ENCODE data around the gene ZNF385B. TPM values are rescaled to one million over a fixed set of nuclear protein-coding genes. Genes with fewer than 3 reads are reported as not detected.

The ZNF385B gene
- total and polyA plus RNA-seq, 4 donors: 13.5 to 70.8 (median 45.2) TPM

DNA sequence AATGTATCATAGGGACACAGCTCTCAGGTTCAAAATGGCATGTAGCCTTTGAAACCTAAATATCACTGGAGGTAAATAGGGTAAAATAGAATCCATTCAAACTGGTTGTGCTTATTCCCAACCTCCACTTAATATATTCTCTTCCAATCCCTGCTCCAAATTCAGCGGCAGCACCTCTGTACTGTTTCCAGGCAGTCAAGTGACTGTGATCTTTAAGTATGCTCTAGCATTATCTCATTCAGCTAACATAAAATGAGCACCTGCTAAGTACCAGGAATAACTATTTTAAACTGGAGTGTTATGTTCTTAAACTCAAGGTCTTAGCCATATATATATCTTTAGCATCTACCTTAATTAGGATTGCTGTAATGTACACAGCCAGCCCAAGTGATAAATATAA lies 327.5 kb downstream of the ZNF385B start:
- H3K4me1 ChIP-seq (ENCODE audit: control insufficient read depth in 5 of 5, insufficient read depth in 5 of 5, low read length in 5 of 5): no peaks in the 10 kb centered on the region
- peaks cover 0 to 1% (median 0%) of the 10 kb centered on the region in 4 donors for H3K36me3 ChIP-seq (ENCODE audit: control insufficient read depth in 4 of 4, insufficient read depth in 4 of 4, low read length in 4 of 4)
- H3K4me3 ChIP-seq: no peak overlapping the region
- H3K27ac ChIP-seq (ENCODE audit: low read depth in 1 of 2, low read length in 1 of 2): no peak overlapping the region
- H3K9me3 ChIP-seq (ENCODE audit: control insufficient read depth in 4 of 4, insufficient read depth in 3 of 4, low read length in 3 of 4): no peaks in the 10 kb centered on the region
- TF ChIP-seq, protein P1, sequence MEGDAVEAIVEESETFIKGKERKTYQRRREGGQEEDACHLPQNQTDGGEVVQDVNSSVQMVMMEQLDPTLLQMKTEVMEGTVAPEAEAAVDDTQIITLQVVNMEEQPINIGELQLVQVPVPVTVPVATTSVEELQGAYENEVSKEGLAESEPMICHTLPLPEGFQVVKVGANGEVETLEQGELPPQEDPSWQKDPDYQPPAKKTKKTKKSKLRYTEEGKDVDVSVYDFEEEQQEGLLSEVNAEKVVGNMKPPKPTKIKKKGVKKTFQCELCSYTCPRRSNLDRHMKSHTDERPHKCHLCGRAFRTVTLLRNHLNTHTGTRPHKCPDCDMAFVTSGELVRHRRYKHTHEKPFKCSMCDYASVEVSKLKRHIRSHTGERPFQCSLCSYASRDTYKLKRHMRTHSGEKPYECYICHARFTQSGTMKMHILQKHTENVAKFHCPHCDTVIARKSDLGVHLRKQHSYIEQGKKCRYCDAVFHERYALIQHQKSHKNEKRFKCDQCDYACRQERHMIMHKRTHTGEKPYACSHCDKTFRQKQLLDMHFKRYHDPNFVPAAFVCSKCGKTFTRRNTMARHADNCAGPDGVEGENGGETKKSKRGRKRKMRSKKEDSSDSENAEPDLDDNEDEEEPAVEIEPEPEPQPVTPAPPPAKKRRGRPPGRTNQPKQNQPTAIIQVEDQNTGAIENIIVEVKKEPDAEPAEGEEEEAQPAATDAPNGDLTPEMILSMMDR (IDR thresholded peaks at IDR 0.05; ENCODE audit: control extremely low read depth, extremely low read depth): no peak
- ATAC-seq (ENCODE audit: insufficient read depth, low FRiP score): no peak
- no peak for DNase-seq
- 83 to 86% methylated on average over 1 of the region's 1 CpG for WGBS, 2 donors
- H3K9ac ChIP-seq (ENCODE audit: insufficient read depth in 1 of 2, low read length in 2 of 2): no peak overlapping the region
- no peaks in the 10 kb centered on the region for H3K27me3 ChIP-seq (ENCODE audit: control insufficient read depth in 3 of 3, insufficient read depth in 3 of 3, low read length in 2 of 3)

DNA sequence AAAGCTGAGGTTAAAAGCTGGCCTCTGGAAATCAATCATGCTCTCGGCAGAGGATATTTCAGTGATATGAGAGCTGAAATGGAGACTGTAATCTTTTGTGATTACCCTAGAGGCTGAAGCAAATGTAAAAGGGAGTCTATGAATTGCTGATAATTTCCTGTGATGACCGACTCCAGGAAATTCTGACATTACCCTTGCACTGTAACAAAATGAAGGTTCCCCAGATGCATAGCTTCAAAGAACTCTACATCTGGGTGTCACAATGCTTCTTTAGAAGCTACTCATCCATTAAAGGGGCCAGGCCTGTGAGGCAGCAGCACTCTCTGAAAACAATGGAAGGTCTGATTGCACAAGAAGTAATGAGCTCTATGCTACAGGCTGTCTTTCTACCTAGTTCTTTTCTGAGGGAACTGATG lies 328.5 kb downstream of the ZNF385B start:
- H3K36me3 ChIP-seq (ENCODE audit: control insufficient read depth in 4 of 4, insufficient read depth in 4 of 4, low read length in 4 of 4): peaks cover 0 to 1% (median 0%) of the 10 kb centered on the region in 4 donors
- H3K27me3 ChIP-seq (ENCODE audit: control insufficient read depth in 3 of 3, insufficient read depth in 3 of 3, low read length in 2 of 3): no peaks in the 10 kb centered on the region
- no peak overlapping the region for H3K9ac ChIP-seq (ENCODE audit: insufficient read depth in 1 of 2, low read length in 2 of 2)
- H3K4me3 ChIP-seq: no peak overlapping the region
- TF ChIP-seq, protein P1 (IDR thresholded peaks at IDR 0.05; ENCODE audit: control extremely low read depth, extremely low read depth): no peak
- H3K27ac ChIP-seq (ENCODE audit: low read depth in 1 of 2, low read length in 1 of 2): no peak overlapping the region
- WGBS, 2 donors: 67 to 70% methylated on average over 2 of the region's 2 CpGs
- no peaks in the 10 kb centered on the region for H3K9me3 ChIP-seq (ENCODE audit: control insufficient read depth in 4 of 4, insufficient read depth in 3 of 4, low read length in 3 of 4)
- DNase-seq (no peak), ATAC-seq (ENCODE audit: insufficient read depth, low FRiP score) (no peak)
- no peaks in the 10 kb centered on the region for H3K4me1 ChIP-seq (ENCODE audit: control insufficient read depth in 5 of 5, insufficient read depth in 5 of 5, low read length in 5 of 5)

DNA sequence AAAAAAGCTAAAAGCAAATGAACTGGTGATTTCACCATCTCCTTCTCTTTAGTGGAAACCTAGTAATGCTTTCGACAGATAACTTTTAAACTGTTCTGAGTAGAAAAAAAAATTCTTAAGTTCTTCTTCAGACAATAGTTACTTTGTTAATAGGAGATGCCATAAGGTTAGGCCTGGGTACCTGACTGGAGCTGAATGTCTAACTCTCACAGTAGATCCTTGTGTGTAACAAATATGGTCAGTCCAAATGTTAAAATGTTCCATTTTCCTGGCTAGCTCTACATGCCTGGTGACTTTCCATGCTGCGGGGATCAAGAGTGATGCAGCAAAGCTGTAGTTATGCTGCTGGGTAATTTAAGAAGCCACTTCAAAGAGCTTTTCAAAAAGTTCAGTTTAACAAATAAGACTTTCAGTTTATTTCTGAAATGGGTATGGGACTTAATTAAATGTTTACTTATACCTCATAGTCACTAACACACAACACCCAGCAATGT lies 332.8 kb downstream of the ZNF385B start:
- TF ChIP-seq, protein P1 (IDR thresholded peaks at IDR 0.05; ENCODE audit: control extremely low read depth, extremely low read depth): no peak
- no peak overlapping the region for H3K9ac ChIP-seq (ENCODE audit: insufficient read depth in 1 of 2, low read length in 2 of 2)
- WGBS, 2 donors: 80 to 87% methylated on average over 2 of the region's 2 CpGs
- DNase-seq (peak in 1 of 3 donors; percentile 20), ATAC-seq (ENCODE audit: insufficient read depth, low FRiP score) (no peak)
- H3K4me1 ChIP-seq (ENCODE audit: control insufficient read depth in 5 of 5, insufficient read depth in 5 of 5, low read length in 5 of 5): peaks cover 0 to 4% (median 0%) of the 10 kb centered on the region in 5 donors
- no peak overlapping the region for H3K4me3 ChIP-seq
- no peaks in the 10 kb centered on the region for H3K27me3 ChIP-seq (ENCODE audit: control insufficient read depth in 3 of 3, insufficient read depth in 3 of 3, low read length in 2 of 3)
- H3K9me3 ChIP-seq (ENCODE audit: control insufficient read depth in 4 of 4, insufficient read depth in 3 of 4, low read length in 3 of 4): no peaks in the 10 kb centered on the region
- H3K27ac ChIP-seq (ENCODE audit: low read depth in 1 of 2, low read length in 1 of 2): no peak overlapping the region
- H3K36me3 ChIP-seq (ENCODE audit: control insufficient read depth in 4 of 4, insufficient read depth in 4 of 4, low read length in 4 of 4): no peaks in the 10 kb centered on the region

DNA sequence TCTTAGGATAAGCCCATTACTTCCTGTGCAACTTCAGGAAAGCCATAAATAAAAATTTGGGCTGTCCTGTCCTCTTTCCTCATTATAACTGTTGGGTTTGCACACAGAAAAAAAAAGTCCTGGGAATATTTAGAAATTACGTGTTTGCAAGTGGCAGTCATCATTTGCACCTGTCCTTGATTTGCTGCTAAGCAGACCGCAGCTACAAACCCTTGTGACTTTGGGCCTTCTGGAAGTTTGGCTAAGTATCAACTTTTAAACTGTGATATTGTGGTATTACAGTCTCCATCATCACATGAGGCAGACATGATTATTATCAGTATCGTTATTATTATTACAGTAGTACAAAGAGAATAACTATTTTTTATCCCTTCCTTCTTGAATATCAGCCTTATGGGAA lies 336.1 kb downstream of the ZNF385B start:
- peaks cover 0 to 4% (median 0%) of the 10 kb centered on the region in 5 donors for H3K4me1 ChIP-seq (ENCODE audit: control insufficient read depth in 5 of 5, insufficient read depth in 5 of 5, low read length in 5 of 5)
- H3K9me3 ChIP-seq (ENCODE audit: control insufficient read depth in 4 of 4, insufficient read depth in 3 of 4, low read length in 3 of 4): no peaks in the 10 kb centered on the region
- H3K4me3 ChIP-seq: no peak overlapping the region
- no peaks in the 10 kb centered on the region for H3K36me3 ChIP-seq (ENCODE audit: control insufficient read depth in 4 of 4, insufficient read depth in 4 of 4, low read length in 4 of 4)
- ATAC-seq (ENCODE audit: insufficient read depth, low FRiP score) (no peak), DNase-seq (no peak)
- 80% methylated on average over 3 of the region's 3 CpGs for WGBS, 2 donors
- TF ChIP-seq, protein P1 (IDR thresholded peaks at IDR 0.05; ENCODE audit: control extremely low read depth, extremely low read depth): no peak
- no peak overlapping the region for H3K27ac ChIP-seq (ENCODE audit: low read depth in 1 of 2, low read length in 1 of 2)
- H3K9ac ChIP-seq (ENCODE audit: insufficient read depth in 1 of 2, low read length in 2 of 2): no peak overlapping the region
- no peaks in the 10 kb centered on the region for H3K27me3 ChIP-seq (ENCODE audit: control insufficient read depth in 3 of 3, insufficient read depth in 3 of 3, low read length in 2 of 3)

Measured in lung (tissue), 12 donors.